Measurements from ENCODE around the gene CARD9. TPM values are rescaled to one million over a fixed set of nuclear protein-coding genes. Genes with fewer than 3 reads are reported as not detected.

The CARD9 gene
- total RNA-seq, 1 donor from 2014 or later = 0.41 TPM

DNA sequence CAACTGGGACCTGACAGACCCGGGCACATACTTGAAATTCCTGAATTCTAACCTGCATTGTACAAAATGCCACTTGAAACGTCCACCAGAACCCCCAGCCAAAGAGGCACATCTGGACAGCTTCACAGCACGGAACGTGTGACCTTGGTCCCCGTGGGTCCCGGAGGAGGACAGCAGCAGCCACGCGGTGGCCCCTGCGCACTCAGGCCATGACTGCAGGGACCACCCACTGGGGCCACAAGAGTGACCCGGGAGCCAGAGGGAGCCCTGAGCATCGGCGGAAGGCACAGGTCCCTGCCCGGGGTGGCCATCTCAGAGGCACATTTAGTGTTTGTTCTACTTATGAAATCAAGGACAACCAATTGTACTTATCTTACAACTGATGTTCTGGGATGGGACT lies 28.6 kb upstream of the CARD9 start:
- DNase-seq (ENCODE audit: low spot score in 2 of 2) (no peak), FAIRE-seq (no peak)

DNA sequence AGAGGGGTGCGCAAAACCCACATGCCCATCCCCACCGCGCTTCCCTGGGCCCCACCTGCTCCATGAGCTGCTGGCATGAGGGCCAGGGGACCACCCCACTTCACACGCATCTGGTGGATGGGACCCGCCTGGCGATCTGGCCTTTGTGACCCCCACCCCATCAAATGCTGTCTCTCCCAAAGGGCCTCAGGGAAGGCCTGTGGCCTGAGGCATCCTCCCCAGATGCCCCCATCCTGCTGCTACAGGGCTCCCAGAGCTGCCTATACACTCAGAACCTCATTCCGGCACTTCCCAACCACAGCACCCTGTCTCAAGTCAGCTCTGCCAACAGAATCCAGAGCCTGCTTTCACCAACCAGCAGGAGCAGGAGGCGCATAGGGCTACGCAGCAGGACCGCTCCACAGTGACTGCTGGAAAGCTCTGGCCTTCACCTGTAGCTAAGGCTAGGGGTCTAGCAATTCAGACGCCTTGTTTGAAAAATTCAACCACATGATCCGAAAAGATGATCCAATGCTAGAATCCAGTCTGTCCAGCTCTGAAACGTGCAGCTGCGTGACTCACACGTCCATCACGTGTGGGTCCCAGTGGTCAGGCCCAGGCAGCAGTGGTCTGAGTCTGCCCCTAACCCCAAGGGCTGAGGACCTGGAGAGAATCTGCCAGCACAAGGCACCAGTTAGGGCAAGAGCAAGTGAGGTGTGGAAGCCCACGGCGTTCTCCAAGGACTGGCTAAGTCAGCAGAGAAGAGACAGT lies 27.9 kb upstream of the CARD9 start:
- FAIRE-seq (no peak), DNase-seq (ENCODE audit: low spot score in 2 of 2) (no peak)

DNA sequence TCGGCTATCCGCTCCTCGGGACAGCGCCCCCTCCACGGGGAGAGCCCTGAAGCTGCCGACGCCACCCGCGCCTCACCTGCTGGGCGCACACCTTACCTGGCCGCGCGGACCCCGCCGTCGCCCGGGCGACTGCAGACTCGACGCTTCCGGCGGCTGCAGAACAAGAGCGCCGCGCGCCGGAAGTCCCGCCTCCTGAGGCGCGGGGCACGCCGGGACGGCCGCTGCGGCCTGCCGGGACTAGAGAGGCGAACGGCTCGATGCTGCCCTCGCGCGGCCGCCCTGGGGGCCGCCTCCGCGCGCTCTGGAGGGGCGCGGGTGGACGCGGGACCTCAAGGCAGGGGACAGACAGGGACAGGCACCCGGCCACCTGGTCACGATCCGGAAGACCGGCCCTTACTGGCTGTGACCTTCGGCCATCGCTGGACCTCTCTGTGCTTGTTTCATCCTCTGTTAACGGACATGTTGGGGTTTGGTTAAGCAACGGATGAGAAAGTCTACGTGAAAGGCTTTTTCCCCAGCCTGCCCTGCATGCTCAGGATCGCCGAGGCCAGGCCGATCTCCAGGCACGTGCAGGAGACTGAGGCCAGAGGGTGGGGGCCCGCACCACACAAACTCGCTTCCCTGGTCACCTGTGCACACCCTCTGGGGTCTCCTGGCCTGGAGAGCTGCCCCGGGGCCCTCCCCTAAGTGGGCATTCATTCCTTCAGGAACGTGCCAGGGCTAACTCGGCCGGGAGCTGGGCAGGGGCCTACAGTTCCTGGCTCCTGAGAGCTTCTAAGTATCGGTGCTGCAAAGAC lies 26.8 kb upstream of the CARD9 start, which contains the start of gene SNAPC4:
Gene SNAPC4 (minus strand): TSS at position 133 of the 797 bp plus-strand sequence. CDS start 1,742 bp downstream, outside the sequence.
- FAIRE-seq (no peak), DNase-seq (ENCODE audit: low spot score in 2 of 2) (peak; percentile 98 to 99)

DNA sequence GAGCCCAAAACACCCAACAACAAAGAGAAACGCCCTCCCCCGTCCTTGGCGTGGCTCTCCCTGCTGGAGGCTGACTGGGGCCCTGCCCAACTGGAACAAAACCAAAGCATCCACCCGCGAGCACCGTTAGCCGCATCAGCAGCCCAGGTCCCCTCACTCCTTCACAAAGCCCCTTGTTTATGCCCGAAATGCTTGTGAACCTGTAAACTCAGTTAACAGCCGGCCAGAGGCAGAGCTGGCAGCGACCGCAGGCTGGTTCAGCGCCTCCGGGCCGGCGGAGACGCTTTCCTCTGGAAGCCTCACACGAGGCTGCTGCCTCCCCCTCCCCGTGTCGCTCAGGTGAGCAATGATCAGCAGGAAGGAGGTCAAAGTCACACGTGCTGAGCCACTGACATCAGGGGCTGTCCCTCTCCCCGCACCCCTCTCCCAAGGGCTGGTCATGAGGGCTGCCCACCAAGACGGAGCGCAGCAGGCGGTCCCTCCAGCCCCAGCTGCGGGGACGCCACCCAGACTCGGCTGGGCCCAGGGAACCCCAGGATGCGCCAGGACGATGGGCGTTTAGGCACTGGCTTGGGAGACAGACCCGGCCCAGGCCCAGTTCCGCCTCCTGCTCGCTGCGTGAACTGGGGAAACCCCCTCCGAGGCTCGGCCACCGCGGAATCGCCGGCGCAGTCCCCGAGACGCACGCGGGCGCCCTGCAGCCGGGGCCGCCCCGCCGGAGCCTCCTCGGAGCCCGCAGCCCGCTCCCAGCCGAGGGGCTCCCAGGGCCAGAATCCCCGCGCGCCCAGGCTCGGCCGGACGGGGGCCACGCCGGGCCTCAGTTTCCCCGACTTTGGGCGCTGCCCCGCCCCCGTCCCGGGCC lies 25.9 kb upstream of the CARD9 start:
- DNase-seq (ENCODE audit: low spot score in 2 of 2) = no peak

GRCh38 chr9:136398286-136398685 lies 24.8 kb upstream of the CARD9 start:
- DNase-seq (ENCODE audit: low spot score in 2 of 2) (no peak), FAIRE-seq (no peak)

More for the DNA sequence above, 25.9 kb upstream of the CARD9 start:
- no peak for FAIRE-seq

DNA sequence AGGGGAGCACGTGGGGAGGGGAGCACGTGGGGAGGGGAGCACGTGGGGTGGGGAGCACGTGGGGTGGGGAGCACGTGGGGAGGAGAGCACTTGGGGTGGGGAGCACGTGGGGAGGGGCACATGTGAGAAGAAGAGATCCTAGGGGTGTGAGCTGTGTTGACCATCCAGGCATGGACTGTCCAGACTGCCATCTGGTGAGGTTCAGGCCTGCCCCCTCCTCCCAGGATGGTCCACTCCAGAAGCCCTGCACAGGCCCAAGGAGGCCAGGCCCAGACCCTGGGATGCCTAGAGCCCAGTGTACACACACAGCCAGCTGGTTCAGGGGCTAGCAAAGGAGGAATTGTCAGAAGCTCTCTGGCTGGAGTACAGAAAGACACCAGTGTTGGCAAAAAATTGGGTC lies 24.2 kb upstream of the CARD9 start:
- FAIRE-seq (no peak), DNase-seq (ENCODE audit: low spot score in 2 of 2) (no peak)

DNA sequence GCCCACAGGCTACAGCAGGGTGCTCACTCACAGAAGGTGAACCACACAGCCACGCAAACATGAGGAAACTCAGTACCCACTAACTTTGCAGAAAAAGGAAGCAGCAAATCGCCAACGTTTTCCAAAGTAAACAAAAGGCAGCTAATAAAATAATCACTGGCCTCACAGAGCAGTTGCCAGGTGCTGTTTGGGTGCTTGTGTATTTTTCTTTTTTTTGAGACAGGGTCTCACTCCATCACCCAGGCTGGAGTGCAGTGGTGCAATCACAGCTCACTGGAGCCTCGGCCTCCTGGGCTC lies 22.7 kb upstream of the CARD9 start:
- DNase-seq (ENCODE audit: low spot score in 2 of 2) (no peak), FAIRE-seq (no peak)

DNA sequence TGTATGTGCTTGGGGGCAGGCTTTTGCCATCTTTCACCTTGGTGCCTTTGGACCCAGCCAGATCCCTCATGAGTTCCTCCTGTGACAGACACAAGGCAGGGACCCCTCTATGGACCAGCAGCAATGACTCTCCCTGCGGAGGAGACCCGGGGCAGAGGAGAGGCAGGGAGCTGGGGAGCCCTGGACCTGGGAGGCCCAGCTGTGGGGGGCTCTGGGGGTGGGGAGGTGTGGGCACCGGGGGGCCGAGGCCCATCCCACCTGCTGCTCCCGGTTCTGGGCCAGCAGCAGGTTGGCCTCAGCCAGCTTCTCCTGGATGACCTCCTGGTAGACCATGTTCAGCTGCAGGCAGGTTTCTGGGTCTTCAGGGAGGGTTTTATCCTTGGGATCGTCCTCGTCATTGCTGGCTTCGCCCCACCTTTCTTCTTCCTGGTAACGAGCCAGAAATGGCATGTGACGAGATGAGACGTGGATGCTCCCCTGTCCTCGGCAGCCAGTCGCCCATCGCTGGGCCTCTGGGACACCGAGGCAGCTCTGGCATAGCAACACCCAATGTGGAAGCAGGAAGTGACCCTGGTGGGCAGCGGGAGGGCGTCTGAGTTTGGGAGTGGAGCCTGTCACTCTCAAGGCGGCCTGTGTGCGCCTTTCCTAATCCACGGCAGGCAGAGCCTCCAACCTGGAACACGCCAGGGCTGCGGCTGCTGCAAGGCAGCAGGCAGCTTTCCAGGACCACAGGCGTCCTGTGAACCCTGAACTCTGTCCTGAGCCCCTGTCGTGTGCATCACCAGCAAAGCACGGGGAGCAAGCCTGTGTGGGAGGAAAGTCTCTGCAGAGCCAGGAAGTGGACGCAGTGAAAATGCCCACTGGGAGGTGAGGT lies 22.1 kb upstream of the CARD9 start:
- no peak for DNase-seq (ENCODE audit: low spot score in 2 of 2)
- no peak for FAIRE-seq

GRCh38 chr9:136395020-136395340 lies 21.5 kb upstream of the CARD9 start:
- FAIRE-seq = no peak

GRCh38 chr9:136394312-136395019 lies 21.0 kb upstream of the CARD9 start:
- DNase-seq (ENCODE audit: low spot score in 2 of 2) (no peak), FAIRE-seq (no peak)

More at GRCh38 chr9:136395020-136395340, 21.5 kb upstream of the CARD9 start:
- DNase-seq (ENCODE audit: low spot score in 2 of 2) = no peak

- DNase-seq (ENCODE audit: low spot score in 2 of 2) (no peak), FAIRE-seq (no peak)
These were observed 20.1 kb upstream of the CARD9 start for GRCh38 chr9:136393531-136393930.

DNA sequence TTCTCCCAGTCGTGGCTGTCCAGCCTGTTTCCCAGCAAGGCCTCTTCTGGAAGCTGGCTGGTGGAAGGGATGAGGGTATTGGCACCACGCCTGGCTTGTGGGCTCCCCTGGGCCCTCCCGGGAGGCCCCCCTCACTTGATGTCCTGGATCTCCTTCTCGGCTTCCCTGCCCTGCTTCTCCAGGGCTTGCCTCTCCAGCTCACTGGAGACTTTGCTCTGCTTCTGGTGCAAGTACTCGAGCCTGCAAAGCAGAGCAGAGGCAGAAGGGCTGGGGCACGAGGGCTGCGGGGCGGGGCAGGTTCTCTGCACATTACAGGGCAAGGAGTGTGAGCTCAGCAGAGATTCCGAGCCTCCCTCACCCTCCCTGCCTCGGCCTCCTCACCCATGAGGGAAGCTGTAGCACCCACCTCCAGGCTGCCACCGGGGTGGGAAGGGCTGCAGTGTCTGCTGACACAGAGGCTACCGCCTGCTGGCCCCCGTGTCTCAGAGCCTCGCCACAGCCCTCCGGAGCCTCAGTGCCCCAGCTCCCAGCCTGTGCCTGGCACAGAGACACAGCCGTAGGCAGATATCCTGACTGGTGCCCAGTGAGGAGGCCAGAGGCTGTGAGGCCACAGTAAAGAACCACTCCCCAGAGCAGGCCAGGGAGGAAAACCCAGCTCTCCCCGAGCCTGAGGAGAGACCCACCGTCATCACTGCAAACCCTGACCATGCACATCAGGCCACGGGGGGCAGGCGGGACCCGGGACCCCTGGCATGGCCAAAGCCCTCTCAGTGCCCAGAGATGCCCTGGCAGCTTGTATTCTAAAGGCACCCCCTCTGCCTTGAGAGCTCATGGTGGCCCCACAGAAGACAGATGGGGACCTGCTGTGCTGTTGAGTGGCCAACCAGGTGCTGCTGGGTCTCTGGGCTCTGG lies 19.3 kb upstream of the CARD9 start:
- FAIRE-seq = no peak
- DNase-seq (ENCODE audit: low spot score in 2 of 2) = no peak

- DNase-seq (ENCODE audit: low spot score in 2 of 2) (no peak), FAIRE-seq (no peak)
These were observed 18.5 kb upstream of the CARD9 start for GRCh38 chr9:136391737-136392537.

DNA sequence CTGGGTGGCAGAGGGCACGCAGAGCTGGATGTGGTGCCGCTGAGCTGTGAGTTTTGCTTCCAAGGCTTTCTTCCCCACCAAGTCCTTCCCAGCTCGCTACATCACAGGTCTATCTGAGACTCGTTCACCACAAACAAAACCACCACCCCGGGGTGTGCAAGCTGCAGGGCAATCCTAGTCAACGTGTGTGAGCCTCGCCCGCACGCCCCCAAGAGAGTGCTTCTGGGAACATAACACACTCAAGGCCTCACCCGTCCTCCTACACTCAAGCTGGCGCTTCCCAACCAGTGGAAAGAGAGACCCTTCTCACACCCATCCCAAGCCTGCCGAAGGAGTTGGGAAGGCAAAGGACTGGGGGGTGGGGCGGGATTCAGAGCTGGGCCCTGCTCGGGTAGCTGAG lies 15.9 kb upstream of the CARD9 start:
- DNase-seq (ENCODE audit: low spot score in 2 of 2) (no peak), FAIRE-seq (no peak)

GRCh38 chr9:136387217-136387616 lies 13.7 kb upstream of the CARD9 start:
- DNase-seq (ENCODE audit: low spot score in 2 of 2) (no peak), FAIRE-seq (no peak)

DNA sequence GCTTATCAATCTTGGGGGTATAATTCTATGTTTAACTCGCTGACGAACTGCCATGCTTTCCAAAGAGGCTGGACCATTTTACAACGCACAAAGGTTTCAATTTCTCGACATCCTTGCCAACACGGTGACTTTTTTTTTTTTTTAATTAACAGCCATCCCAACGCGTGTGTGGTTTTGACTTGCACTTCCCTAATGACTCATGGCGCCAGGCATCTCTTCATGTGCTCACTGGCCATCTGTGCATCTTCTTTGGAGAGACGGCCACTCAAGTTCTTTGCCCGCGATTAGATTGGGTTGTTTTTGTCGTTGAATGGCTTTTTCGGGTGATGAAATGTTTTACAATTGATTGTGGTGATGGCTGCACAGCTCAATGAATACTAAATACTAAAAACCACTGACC lies 12.5 kb upstream of the CARD9 start:
- FAIRE-seq (no peak), DNase-seq (ENCODE audit: low spot score in 2 of 2) (no peak)

- DNase-seq (ENCODE audit: low spot score in 2 of 2) (no peak), FAIRE-seq (no peak)
These were observed 11.5 kb upstream of the CARD9 start for GRCh38 chr9:136385015-136385414.

DNA sequence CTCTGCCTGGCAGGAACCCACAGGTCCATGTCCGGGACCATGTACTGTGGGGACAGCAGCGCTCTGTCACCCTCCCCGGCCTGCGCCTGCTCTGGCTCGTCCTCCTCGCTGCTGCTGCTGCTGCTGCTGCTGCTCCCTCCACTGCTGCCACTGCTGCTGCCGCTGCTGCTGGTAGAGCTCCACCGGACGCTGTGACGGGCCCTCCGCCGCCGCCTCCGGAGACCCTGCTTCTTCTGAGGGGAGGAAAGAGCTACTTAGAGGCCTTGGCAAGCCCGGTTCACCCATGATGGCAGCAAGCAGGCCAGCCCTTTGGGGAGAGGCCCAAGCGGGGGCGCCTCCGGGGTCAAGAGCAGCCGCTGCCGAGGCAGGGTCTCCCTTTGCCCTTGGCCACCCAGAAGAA lies 10.0 kb upstream of the CARD9 start:
- no peak for DNase-seq (ENCODE audit: low spot score in 2 of 2)
- FAIRE-seq = no peak

Measured in frontal cortex (tissue), 4 donors.